Measurements from ENCODE around the gene PRDM2.

Gene PRDM2

GRCh38 chr1:13751985-13752384, 52.0 kb downstream of the PRDM2 start:
- H3K9ac ChIP-seq (ENCODE audit: insufficient read length, low read depth), result no peak overlapping the region
- no peak for TF ChIP-seq ZNF274 (IDR thresholded peaks at IDR 0.05; ENCODE audit: low read depth, low read length)
- no peak for TF ChIP-seq SUZ12 (IDR thresholded peaks at IDR 0.05; ENCODE audit: extremely low read depth, insufficient read depth, insufficient read length)
- no peak for TF ChIP-seq YY1 (IDR thresholded peaks at IDR 0.05; ENCODE audit: insufficient read depth, insufficient read length)
- H3K27me3 ChIP-seq (ENCODE audit: insufficient read depth, insufficient read length), result peaks cover 28% of the 10 kb centered on the region
- H3K9me3 ChIP-seq (ENCODE audit: insufficient read depth, low read length), result no peaks in the 10 kb centered on the region
- peaks cover 17% of the 10 kb centered on the region for H3K36me3 ChIP-seq (ENCODE audit: insufficient read depth, insufficient read length, low read length)
- no peak for DNase-seq (ENCODE audit: low read depth, low spot score)
- no peak overlapping the region for H3K4me3 ChIP-seq (ENCODE audit: insufficient read length, low read depth)
- no peaks in the 10 kb centered on the region for H3K4me1 ChIP-seq (ENCODE audit: insufficient read depth, insufficient read length)

- Histone ChIP-seq H3K9ac (ENCODE audit: insufficient read length, low read depth) (no peak overlapping the region), H3K27me3 (ENCODE audit: insufficient read depth, insufficient read length) (peaks cover 19% of the 10 kb centered on the region), H3K36me3 (ENCODE audit: insufficient read depth, insufficient read length, low read length) (peaks cover 17% of the 10 kb centered on the region), H3K9me3 (ENCODE audit: insufficient read depth, low read length) (no peaks in the 10 kb centered on the region), H3K4me1 (ENCODE audit: insufficient read depth, insufficient read length) (no peaks in the 10 kb centered on the region), H3K4me3 (ENCODE audit: insufficient read length, low read depth) (no peak overlapping the region)
- no peak for DNase-seq (ENCODE audit: low read depth, low spot score)
- TF ChIP-seq YY1 (IDR thresholded peaks at IDR 0.05; ENCODE audit: insufficient read depth, insufficient read length) (no peak), SUZ12 (IDR thresholded peaks at IDR 0.05; ENCODE audit: extremely low read depth, insufficient read depth, insufficient read length) (no peak), ZNF274 (IDR thresholded peaks at IDR 0.05; ENCODE audit: low read depth, low read length) (no peak)
Observed at GRCh38 chr1:13752852-13753251, 52.9 kb downstream of the PRDM2 start.

- Histone ChIP-seq H3K4me1 (ENCODE audit: insufficient read depth, insufficient read length) (no peaks in the 10 kb centered on the region), H3K36me3 (ENCODE audit: insufficient read depth, insufficient read length, low read length) (peaks cover 17% of the 10 kb centered on the region), H3K4me3 (ENCODE audit: insufficient read length, low read depth) (no peak overlapping the region), H3K27me3 (ENCODE audit: insufficient read depth, insufficient read length) (peaks cover 9% of the 10 kb centered on the region), H3K9ac (ENCODE audit: insufficient read length, low read depth) (no peak overlapping the region), H3K9me3 (ENCODE audit: insufficient read depth, low read length) (no peaks in the 10 kb centered on the region)
- DNase-seq (ENCODE audit: low read depth, low spot score), result no peak
- TF ChIP-seq ZNF274 (IDR thresholded peaks at IDR 0.05; ENCODE audit: low read depth, low read length), result no peak
- no peak for TF ChIP-seq YY1 (IDR thresholded peaks at IDR 0.05; ENCODE audit: insufficient read depth, insufficient read length)
- TF ChIP-seq SUZ12 (IDR thresholded peaks at IDR 0.05; ENCODE audit: extremely low read depth, insufficient read depth, insufficient read length), result no peak
Observed at GRCh38 chr1:13753636-13754402, 53.8 kb downstream of the PRDM2 start.

GRCh38 chr1:13754510-13755103, 54.6 kb downstream of the PRDM2 start:
- no peak for DNase-seq (ENCODE audit: low read depth, low spot score)
- Histone ChIP-seq H3K36me3 (ENCODE audit: insufficient read depth, insufficient read length, low read length) (peaks cover 17% of the 10 kb centered on the region), H3K4me3 (ENCODE audit: insufficient read length, low read depth) (no peak overlapping the region), H3K9me3 (ENCODE audit: insufficient read depth, low read length) (no peaks in the 10 kb centered on the region), H3K4me1 (ENCODE audit: insufficient read depth, insufficient read length) (no peaks in the 10 kb centered on the region), H3K27me3 (ENCODE audit: insufficient read depth, insufficient read length) (peaks cover 8% of the 10 kb centered on the region), H3K9ac (ENCODE audit: insufficient read length, low read depth) (no peak overlapping the region)
- TF ChIP-seq ZNF274 (IDR thresholded peaks at IDR 0.05; ENCODE audit: low read depth, low read length) (no peak), SUZ12 (IDR thresholded peaks at IDR 0.05; ENCODE audit: extremely low read depth, insufficient read depth, insufficient read length) (no peak), YY1 (IDR thresholded peaks at IDR 0.05; ENCODE audit: insufficient read depth, insufficient read length) (no peak)

- peaks cover 21% of the 10 kb centered on the region for H3K36me3 ChIP-seq (ENCODE audit: insufficient read depth, insufficient read length, low read length)
- H3K4me3 ChIP-seq (ENCODE audit: insufficient read length, low read depth), result no peak overlapping the region
- H3K4me1 ChIP-seq (ENCODE audit: insufficient read depth, insufficient read length), result no peaks in the 10 kb centered on the region
- H3K9me3 ChIP-seq (ENCODE audit: insufficient read depth, low read length), result no peaks in the 10 kb centered on the region
- DNase-seq (ENCODE audit: low read depth, low spot score), result no peak
- H3K27me3 ChIP-seq (ENCODE audit: insufficient read depth, insufficient read length), result no peaks in the 10 kb centered on the region
- no peak overlapping the region for H3K9ac ChIP-seq (ENCODE audit: insufficient read length, low read depth)
- TF ChIP-seq ZNF274 (IDR thresholded peaks at IDR 0.05; ENCODE audit: low read depth, low read length), result no peak
- no peak for TF ChIP-seq SUZ12 (IDR thresholded peaks at IDR 0.05; ENCODE audit: extremely low read depth, insufficient read depth, insufficient read length)
- TF ChIP-seq YY1 (IDR thresholded peaks at IDR 0.05; ENCODE audit: insufficient read depth, insufficient read length), result no peak
Observed at GRCh38 chr1:13756557-13757315, 56.7 kb downstream of the PRDM2 start.

- Histone ChIP-seq H3K4me1 (ENCODE audit: insufficient read depth, insufficient read length) (no peaks in the 10 kb centered on the region), H3K9me3 (ENCODE audit: insufficient read depth, low read length) (no peaks in the 10 kb centered on the region), H3K4me3 (ENCODE audit: insufficient read length, low read depth) (no peak overlapping the region), H3K27me3 (ENCODE audit: insufficient read depth, insufficient read length) (no peaks in the 10 kb centered on the region), H3K36me3 (ENCODE audit: insufficient read depth, insufficient read length, low read length) (peaks cover 20% of the 10 kb centered on the region), H3K9ac (ENCODE audit: insufficient read length, low read depth) (no peak overlapping the region)
- no peak for DNase-seq (ENCODE audit: low read depth, low spot score)
- no peak for TF ChIP-seq ZNF274 (IDR thresholded peaks at IDR 0.05; ENCODE audit: low read depth, low read length)
- TF ChIP-seq SUZ12 (IDR thresholded peaks at IDR 0.05; ENCODE audit: extremely low read depth, insufficient read depth, insufficient read length), result no peak
- TF ChIP-seq YY1 (IDR thresholded peaks at IDR 0.05; ENCODE audit: insufficient read depth, insufficient read length), result no peak
Observed at GRCh38 chr1:13757693-13758092, 57.7 kb downstream of the PRDM2 start.

GRCh38 chr1:13759072-13759471, 59.1 kb downstream of the PRDM2 start:
- H3K4me3 ChIP-seq (ENCODE audit: insufficient read length, low read depth), result no peak overlapping the region
- H3K4me1 ChIP-seq (ENCODE audit: insufficient read depth, insufficient read length), result no peaks in the 10 kb centered on the region
- H3K9ac ChIP-seq (ENCODE audit: insufficient read length, low read depth), result no peak overlapping the region
- H3K36me3 ChIP-seq (ENCODE audit: insufficient read depth, insufficient read length, low read length), result peaks cover 9% of the 10 kb centered on the region
- no peaks in the 10 kb centered on the region for H3K9me3 ChIP-seq (ENCODE audit: insufficient read depth, low read length)
- TF ChIP-seq SUZ12 (IDR thresholded peaks at IDR 0.05; ENCODE audit: extremely low read depth, insufficient read depth, insufficient read length) (no peak), YY1 (IDR thresholded peaks at IDR 0.05; ENCODE audit: insufficient read depth, insufficient read length) (no peak), ZNF274 (IDR thresholded peaks at IDR 0.05; ENCODE audit: low read depth, low read length) (no peak)
- H3K27me3 ChIP-seq (ENCODE audit: insufficient read depth, insufficient read length), result no peaks in the 10 kb centered on the region
- no peak for DNase-seq (ENCODE audit: low read depth, low spot score)

Measured in NT2/D1 (cell line).